HepG2 (cell line): ENCODE measurements around the gene KIAA0408. TPM values are rescaled to one million over a fixed set of nuclear protein-coding genes. Genes with fewer than 3 reads are reported as not detected.

Experiments
- CBX5 ChIP-seq: sonication (generic); formaldehyde crosslinking; IDR thresholded peaks from 2 replicates; pipeline ENCODE4 v1.4.0; 2020; ENCODE audit warnings: missing genetic modification reagents, borderline replicate concordance
- EED ChIP-seq: sonication (generic); formaldehyde crosslinking; IDR thresholded peaks from 2 replicates; pipeline ENCODE4 v1.5.0; 2020; ENCODE audit warnings: mild to moderate bottlenecking, missing genetic modification reagents
- FOXK1 ChIP-seq: sonication (generic); formaldehyde crosslinking; IDR thresholded peaks from 2 replicates; pipeline ENCODE4 v1.4.0; 2020; ENCODE audit warnings: low read depth, missing genetic modification reagents, borderline replicate concordance
- HDAC1 ChIP-seq: sonication (generic); formaldehyde crosslinking; IDR thresholded peaks from 2 replicates; pipeline ENCODE4 v1.5.1; 2020; ENCODE audit warnings: mild to moderate bottlenecking, missing genetic modification reagents
- HMG20A ChIP-seq: IDR thresholded peaks from 2 replicates; pipeline ENCODE4 v1.6.1; 2016; ENCODE audit warnings: borderline replicate concordance
- HNF1B ChIP-seq: sonication (generic); formaldehyde crosslinking; IDR thresholded peaks from 2 replicates; pipeline ENCODE4 v1.5.1; 2020; ENCODE audit warnings: mild to moderate bottlenecking, moderate library complexity, missing genetic modification reagents
- KDM2A ChIP-seq: sonication (generic); formaldehyde crosslinking; IDR thresholded peaks from 2 replicates; pipeline ENCODE4 v1.4.0; 2020; ENCODE audit warnings: low read depth, missing genetic modification reagents, borderline replicate concordance
- KLF13 ChIP-seq: sonication (generic); formaldehyde crosslinking; IDR thresholded peaks from 2 replicates; pipeline ENCODE4 v1.4.0; 2020; ENCODE audit warnings: mild to moderate bottlenecking, missing genetic modification reagents
- MED1 ChIP-seq: sonication (generic); formaldehyde crosslinking; IDR thresholded peaks from 2 replicates; pipeline ENCODE4 v1.4.0; 2020; ENCODE audit warnings: missing genetic modification reagents
- NCOA2 ChIP-seq: sonication (generic); formaldehyde crosslinking; IDR thresholded peaks from 2 replicates; pipeline ENCODE4 v1.8.0; 2022; ENCODE audit warnings: inconsistent platforms
- PHF21A ChIP-seq: sonication (generic); formaldehyde crosslinking; IDR thresholded peaks from 2 replicates; pipeline ENCODE4 v1.5.0; 2020; ENCODE audit warnings: mild to moderate bottlenecking, missing genetic modification reagents
- RXRB ChIP-seq: IDR thresholded peaks from 2 replicates; pipeline ENCODE4 v1.6.1; 2016; ENCODE audit warnings: borderline replicate concordance, missing genetic modification reagents, missing compliant biosample characterization
- TAF1 ChIP-seq: sonication (generic); formaldehyde crosslinking; IDR thresholded peaks from 2 replicates; pipeline ENCODE4 v1.4.0; 2020; ENCODE audit warnings: missing genetic modification reagents
- TBX2 ChIP-seq: sonication (generic); formaldehyde crosslinking; IDR thresholded peaks from 2 replicates; pipeline ENCODE4 v1.5.0; 2020; ENCODE audit warnings: missing genetic modification reagents, mild to moderate bottlenecking, borderline replicate concordance
- THAP11 ChIP-seq: IDR thresholded peaks from 2 replicates; pipeline ENCODE4 v1.6.1; 2016; ENCODE audit warnings: missing biosample characterization, missing genetic modification reagents
- ZNF317 ChIP-seq: sonication (generic); formaldehyde crosslinking; IDR thresholded peaks from 2 replicates; pipeline ENCODE4 v1.5.0; 2020; ENCODE audit warnings: mild to moderate bottlenecking, missing genetic modification reagents
- ZNF331 ChIP-seq: sonication (generic); formaldehyde crosslinking; IDR thresholded peaks from 2 replicates; pipeline ENCODE4 v1.4.0; 2020; ENCODE audit warnings: missing genetic modification reagents
- ZNF350 ChIP-seq: sonication (generic); formaldehyde crosslinking; IDR thresholded peaks from 2 replicates; pipeline ENCODE4 v1.4.0; 2020; ENCODE audit warnings: mild to moderate bottlenecking, low read depth, missing genetic modification reagents, borderline replicate concordance
- ZNF430 ChIP-seq: sonication (generic); formaldehyde crosslinking; IDR thresholded peaks from 2 replicates; pipeline ENCODE4 v1.9.0; 2021; ENCODE audit warnings: mild to moderate bottlenecking, missing genetic modification reagents
- ZNF501 ChIP-seq: sonication (generic); formaldehyde crosslinking; IDR thresholded peaks from 2 replicates; pipeline ENCODE4 v1.5.1; 2020; ENCODE audit warnings: mild to moderate bottlenecking, moderate library complexity, missing genetic modification reagents
- ZNF572 ChIP-seq: sonication (generic); formaldehyde crosslinking; IDR thresholded peaks from 2 replicates; pipeline ENCODE4 v1.5.1; 2020; ENCODE audit warnings: mild to moderate bottlenecking, missing genetic modification reagents
- ZNF687 ChIP-seq: sonication (generic); formaldehyde crosslinking; IDR thresholded peaks from 2 replicates; pipeline ENCODE4 v1.5.1; 2020; ENCODE audit warnings: mild to moderate bottlenecking, missing genetic modification reagents, moderate library complexity
- ZNF792 ChIP-seq: IDR thresholded peaks from 2 replicates; pipeline ENCODE4 v1.6.1; 2016
- polyA plus RNA-seq, 8 experiments: library from polyadenylated mRNA; depleted of rRNA in 3 of 8; stranded (reverse) in 7 of 8; unstranded in 1 of 8; fragments of >200 nt; fragmentation: Illumina TruSeq in 4 of 8; extraction: Trizol in 4 of 8; gene quantifications; 2 replicates each; pipeline versions ENCODE4 v1.2.1 to v1.2.3, GENCODE V29; 2011 to 2016; ENCODE audit warnings: low read depth in 4 of 8, missing spikeins in 1 of 8, mixed read lengths in 1 of 8; ENCODE audit not compliant: insufficient read depth in 1 of 8
- total RNA-seq, 5 experiments: library from RNA; depleted of rRNA; stranded (reverse); fragments of >200 nt; fragmentation: Illumina TruSeq; extraction: Trizol; gene quantifications; 2 replicates each; pipeline ENCODE4 v1.2.3, GENCODE V29; 2016; ENCODE audit warnings: low read depth in 1 of 5

KIAA0408 gene
- total and polyA plus RNA-seq, 2 of the 13 experiments (the other 11 are each of a cell fraction or from before 2014, with no cell fraction given): not detected

DNA sequence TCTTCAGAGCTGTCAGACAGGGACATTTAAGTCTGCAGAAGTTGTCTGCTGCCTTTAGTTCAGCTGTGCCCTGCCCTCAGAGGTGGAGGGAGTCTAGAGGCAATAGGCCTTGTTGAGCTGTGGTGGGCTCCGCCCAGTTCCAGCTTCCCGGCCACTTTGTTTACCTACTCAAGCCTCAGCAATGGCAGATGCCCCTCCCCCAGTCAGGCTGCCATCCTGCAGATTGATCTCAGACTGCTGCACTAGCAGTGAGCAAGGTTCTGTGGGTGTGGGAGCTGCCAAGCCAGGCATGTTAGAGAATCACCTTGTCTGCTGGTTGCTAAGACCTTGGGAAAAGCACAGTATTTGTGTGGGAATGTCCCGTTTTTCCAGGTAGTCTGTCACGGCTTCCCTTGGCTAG lies 46.1 kb downstream of the KIAA0408 start (continued):
- peak; percentile 61; the same call in 1 of the 2 replicates for TF ChIP-seq TBX2 (CRISPR knock-in tag)
- 0 out of 2 replicates have a peak, but pooled peaks have one; percentile 49 for TF ChIP-seq ZNF572
- TF ChIP-seq ZNF501: peak; percentile 57; the same call in 1 of the 2 replicates
- peak; percentile 51; the same call in 1 of the 2 replicates for TF ChIP-seq HDAC1 (CRISPR knock-in tag)
- TF ChIP-seq NCOA2: 0 out of 2 replicates have a peak, but pooled peaks have one; percentile 33
- peak; percentile 75; the same call in 1 of the 2 replicates for TF ChIP-seq ZNF350
- peak; percentile 12; the same call in 1 of the 2 replicates for TF ChIP-seq RXRB
- TF ChIP-seq MED1 (CRISPR knock-in tag): 0 out of 2 replicates have a peak, but pooled peaks have one; percentile 23
- TF ChIP-seq THAP11: 0 out of 2 replicates have a peak, but pooled peaks have one; percentile 28
- TF ChIP-seq ZNF687 (CRISPR knock-in tag): peak; percentile 34
- TF ChIP-seq PHF21A (CRISPR knock-in tag): peak; percentile 29; the same call in 1 of the 2 replicates
- 0 out of 2 replicates have a peak, but pooled peaks have one; percentile 20 for TF ChIP-seq CBX5 (CRISPR knock-in tag)
- TF ChIP-seq ZNF317: peak; percentile 33; the same call in 1 of the 2 replicates
- 0 out of 2 replicates have a peak, but pooled peaks have one; percentile 39 for TF ChIP-seq ZNF430 (CRISPR knock-in tag)
- TF ChIP-seq FOXK1 (CRISPR knock-in tag): peak; percentile 66; the same call in 1 of the 2 replicates
- 0 out of 2 replicates have a peak, but pooled peaks have one; percentile 34 for TF ChIP-seq ZNF792
- peak; percentile 64; the same call in 1 of the 2 replicates for TF ChIP-seq HNF1B (CRISPR knock-in tag)
- TF ChIP-seq EED (CRISPR knock-in tag): 0 out of 2 replicates have a peak, but pooled peaks have one; percentile 58
- TF ChIP-seq KLF13 (CRISPR knock-in tag): peak; percentile 32; the same call in 1 of the 2 replicates
- peak; percentile 34; the same call in 1 of the 2 replicates for TF ChIP-seq TAF1 (CRISPR knock-in tag)
- 0 out of 2 replicates have a peak, but pooled peaks have one; percentile 13 for TF ChIP-seq HMG20A
- peak; percentile 56 for TF ChIP-seq ZNF331 (CRISPR knock-in tag)
- peak; percentile 38; the same call in 1 of the 2 replicates for TF ChIP-seq KDM2A (CRISPR knock-in tag)
